ENCODE data around the gene SCN7A.

DNA sequence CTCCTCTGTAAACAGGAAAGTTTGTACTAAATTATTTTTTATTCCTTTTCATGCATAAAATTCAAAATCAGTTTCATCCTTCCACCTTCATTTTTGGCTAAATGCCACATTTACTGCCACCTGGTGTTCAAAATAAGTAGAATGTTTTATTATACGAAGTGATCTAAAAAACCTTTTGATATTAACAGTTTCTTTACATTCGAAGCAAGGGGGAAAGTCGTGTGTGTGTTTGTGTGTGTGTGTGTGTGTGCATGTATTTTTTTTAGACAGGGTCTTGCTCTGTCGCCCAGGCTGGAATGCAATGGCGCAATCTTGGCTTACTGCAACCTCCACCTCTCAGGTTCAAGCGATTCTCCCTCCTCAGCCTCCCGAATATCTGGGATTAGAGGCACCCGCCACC lies 109.3 kb downstream of the SCN7A start:
- TF ChIP-seq, protein P1, sequence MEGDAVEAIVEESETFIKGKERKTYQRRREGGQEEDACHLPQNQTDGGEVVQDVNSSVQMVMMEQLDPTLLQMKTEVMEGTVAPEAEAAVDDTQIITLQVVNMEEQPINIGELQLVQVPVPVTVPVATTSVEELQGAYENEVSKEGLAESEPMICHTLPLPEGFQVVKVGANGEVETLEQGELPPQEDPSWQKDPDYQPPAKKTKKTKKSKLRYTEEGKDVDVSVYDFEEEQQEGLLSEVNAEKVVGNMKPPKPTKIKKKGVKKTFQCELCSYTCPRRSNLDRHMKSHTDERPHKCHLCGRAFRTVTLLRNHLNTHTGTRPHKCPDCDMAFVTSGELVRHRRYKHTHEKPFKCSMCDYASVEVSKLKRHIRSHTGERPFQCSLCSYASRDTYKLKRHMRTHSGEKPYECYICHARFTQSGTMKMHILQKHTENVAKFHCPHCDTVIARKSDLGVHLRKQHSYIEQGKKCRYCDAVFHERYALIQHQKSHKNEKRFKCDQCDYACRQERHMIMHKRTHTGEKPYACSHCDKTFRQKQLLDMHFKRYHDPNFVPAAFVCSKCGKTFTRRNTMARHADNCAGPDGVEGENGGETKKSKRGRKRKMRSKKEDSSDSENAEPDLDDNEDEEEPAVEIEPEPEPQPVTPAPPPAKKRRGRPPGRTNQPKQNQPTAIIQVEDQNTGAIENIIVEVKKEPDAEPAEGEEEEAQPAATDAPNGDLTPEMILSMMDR (IDR thresholded peaks at IDR 0.05) = peak; percentile 45 to 66 (median 55)
- TF ChIP-seq POLR2A (IDR thresholded peaks at IDR 0.05) = no peak
- TF ChIP-seq EP300 (IDR thresholded peaks at IDR 0.05; ENCODE audit: low read depth) = no peak
